ENCODE data around the gene GRIP2. TPM values are rescaled to one million over a fixed set of nuclear protein-coding genes. Genes with fewer than 3 reads are reported as not detected.
A peak's percentile ranks its signal among the peaks of the same experiment; 100 is the strongest.

The GRIP2 gene
- total RNA-seq, 2 experiments from 2014 or later: not detected

- H3K79me2 ChIP-seq (ENCODE audit: insufficient read depth, low read depth, low read length): no peaks in the 10 kb centered on the region
- H3K9me3 ChIP-seq (ENCODE audit: low read length): no peaks in the 10 kb centered on the region
- peak; percentile 8 for DNase-seq (ENCODE audit: low spot score)
- TF ChIP-seq EZH2phosphoT487 (IDR thresholded peaks at IDR 0.05; ENCODE audit: borderline replicate concordance, low read depth, low read length): no peak
- TF ChIP-seq, protein P1, sequence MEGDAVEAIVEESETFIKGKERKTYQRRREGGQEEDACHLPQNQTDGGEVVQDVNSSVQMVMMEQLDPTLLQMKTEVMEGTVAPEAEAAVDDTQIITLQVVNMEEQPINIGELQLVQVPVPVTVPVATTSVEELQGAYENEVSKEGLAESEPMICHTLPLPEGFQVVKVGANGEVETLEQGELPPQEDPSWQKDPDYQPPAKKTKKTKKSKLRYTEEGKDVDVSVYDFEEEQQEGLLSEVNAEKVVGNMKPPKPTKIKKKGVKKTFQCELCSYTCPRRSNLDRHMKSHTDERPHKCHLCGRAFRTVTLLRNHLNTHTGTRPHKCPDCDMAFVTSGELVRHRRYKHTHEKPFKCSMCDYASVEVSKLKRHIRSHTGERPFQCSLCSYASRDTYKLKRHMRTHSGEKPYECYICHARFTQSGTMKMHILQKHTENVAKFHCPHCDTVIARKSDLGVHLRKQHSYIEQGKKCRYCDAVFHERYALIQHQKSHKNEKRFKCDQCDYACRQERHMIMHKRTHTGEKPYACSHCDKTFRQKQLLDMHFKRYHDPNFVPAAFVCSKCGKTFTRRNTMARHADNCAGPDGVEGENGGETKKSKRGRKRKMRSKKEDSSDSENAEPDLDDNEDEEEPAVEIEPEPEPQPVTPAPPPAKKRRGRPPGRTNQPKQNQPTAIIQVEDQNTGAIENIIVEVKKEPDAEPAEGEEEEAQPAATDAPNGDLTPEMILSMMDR (conservative IDR thresholded peaks at IDR 0.05; ENCODE audit: low read length): no peak
- intact Hi-C loops (cut with micrococcal nuclease; ENCODE audit: unreplicated experiment): no loop called here
- no peak overlapping the region for H3K4me2 ChIP-seq (ENCODE audit: low read length)
- H3K4me1 ChIP-seq (ENCODE audit: insufficient read depth, low read length, poor library complexity, severe bottlenecking): peaks cover 17% of the 10 kb centered on the region
- no peaks in the 10 kb centered on the region for H4K20me1 ChIP-seq (ENCODE audit: insufficient read depth, low read length)
- ChIA-PET POLR2A (no interaction called here), CTCF (ENCODE audit: unreplicated experiment) (interaction anchor here (0.8 to 1.2 kb wide), 2 partner anchors 11 to 33 kb away, joined by 3 read pairs; no protein-coding TSS in a partner anchor)
- H3K9me2 ChIP-seq (ENCODE audit: insufficient read depth, low read length): no peaks in the 10 kb centered on the region
- no peak overlapping the region for H2AFZ ChIP-seq (ENCODE audit: low read length)
- no peak overlapping the region for H3K4me3 ChIP-seq (ENCODE audit: low read depth, low read length, poor library complexity, severe bottlenecking)
- no peak overlapping the region for H3K27ac ChIP-seq (ENCODE audit: low read depth, low read length, poor library complexity, severe bottlenecking)
- no TSS peak for BruUV-seq (replicated peaks)
- no peaks in the 10 kb centered on the region for H3K36me3 ChIP-seq (ENCODE audit: insufficient read depth, low read length)
These were observed 30.7 kb upstream of the GRIP2 start for GRCh38 chr3:14570864-14571263.

DNA sequence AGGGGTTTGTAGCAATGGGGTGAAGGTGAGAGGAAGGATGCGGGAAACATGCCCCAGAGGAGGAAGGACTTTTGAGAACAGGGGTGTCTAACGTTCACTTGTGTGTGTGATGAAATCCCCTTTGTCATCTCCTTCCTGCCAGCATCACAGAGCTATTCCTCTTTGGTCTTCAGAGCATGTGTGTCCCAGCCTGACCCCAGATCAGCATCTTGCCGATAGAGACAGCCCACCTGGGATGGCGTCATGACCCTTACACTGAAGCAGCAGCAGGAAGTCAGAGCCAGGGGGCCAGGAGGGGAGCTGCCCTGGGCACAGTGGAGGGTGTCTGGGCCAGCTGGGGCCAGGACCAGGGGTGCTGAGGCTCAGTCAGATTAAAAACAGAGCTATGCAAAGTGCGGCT lies 29.9 kb upstream of the GRIP2 start:
- intact Hi-C loops (cut with micrococcal nuclease; ENCODE audit: unreplicated experiment): no loop called here
- Histone ChIP-seq H3K27ac (ENCODE audit: low read depth, low read length, poor library complexity, severe bottlenecking) (no peak overlapping the region), H3K4me3 (ENCODE audit: low read depth, low read length, poor library complexity, severe bottlenecking) (no peak overlapping the region), H3K79me2 (ENCODE audit: insufficient read depth, low read depth, low read length) (no peaks in the 10 kb centered on the region), H4K20me1 (ENCODE audit: insufficient read depth, low read length) (no peaks in the 10 kb centered on the region), H3K9me3 (ENCODE audit: low read length) (no peaks in the 10 kb centered on the region), H3K36me3 (ENCODE audit: insufficient read depth, low read length) (no peaks in the 10 kb centered on the region), H3K9me2 (ENCODE audit: insufficient read depth, low read length) (no peaks in the 10 kb centered on the region), H3K4me2 (ENCODE audit: low read length) (peak overlapping the region; percentile 6; the same call in 1 of the 2 replicates), H3K4me1 (ENCODE audit: insufficient read depth, low read length, poor library complexity, severe bottlenecking) (peaks cover 17% of the 10 kb centered on the region), H2AFZ (ENCODE audit: low read length) (peak overlapping the region; percentile 40; the same call in 1 of the 2 replicates)
- DNase-seq (ENCODE audit: low spot score): peak; percentile 42
- POLR2A ChIA-PET: no interaction called here
- CTCF ChIA-PET (ENCODE audit: unreplicated experiment): interaction anchor here (0.8 to 1.2 kb wide), 2 partner anchors 12 to 32 kb away, joined by 3 read pairs; no protein-coding TSS in a partner anchor
- TF ChIP-seq, protein P1 (conservative IDR thresholded peaks at IDR 0.05; ENCODE audit: low read length): no peak
- TF ChIP-seq EZH2phosphoT487 (IDR thresholded peaks at IDR 0.05; ENCODE audit: borderline replicate concordance, low read depth, low read length): no peak
- no TSS peak for BruUV-seq (replicated peaks)

DNA sequence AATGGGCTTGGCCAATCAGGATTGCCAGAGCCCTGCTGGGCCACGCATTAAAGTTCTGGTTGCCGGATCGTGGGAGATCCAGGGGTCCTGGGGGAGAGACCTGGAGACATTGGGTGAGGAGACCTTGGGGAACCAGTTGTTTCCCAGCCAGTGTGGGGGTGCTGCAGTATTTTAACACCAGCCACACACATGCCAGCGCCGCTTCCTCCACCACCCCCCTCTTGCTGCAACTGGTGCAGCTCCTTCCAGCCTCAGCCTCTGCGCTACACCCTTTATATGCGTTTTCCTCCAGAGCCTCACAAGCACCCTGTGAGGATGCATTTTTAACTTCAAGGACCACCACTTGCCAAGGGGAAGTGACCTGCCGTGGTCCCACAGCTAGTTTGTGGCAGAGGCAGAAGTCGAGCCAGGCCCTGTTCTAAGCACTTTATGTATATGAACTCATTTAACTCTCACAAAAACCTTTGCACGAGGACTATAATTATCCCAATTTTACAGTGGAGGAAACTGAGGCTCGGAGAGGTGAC lies 29.4 kb upstream of the GRIP2 start:
- ChIA-PET POLR2A (no interaction called here), CTCF (ENCODE audit: unreplicated experiment) (interaction anchor here (1.2 kb wide), 1 partner anchor 13 kb away, joined by 3 read pairs; no protein-coding TSS in a partner anchor)
- no TSS peak for BruUV-seq (replicated peaks)
- Histone ChIP-seq H3K4me3 (ENCODE audit: low read depth, low read length, poor library complexity, severe bottlenecking) (no peak overlapping the region), H3K79me2 (ENCODE audit: insufficient read depth, low read depth, low read length) (no peaks in the 10 kb centered on the region), H3K27ac (ENCODE audit: low read depth, low read length, poor library complexity, severe bottlenecking) (no peak overlapping the region), H2AFZ (ENCODE audit: low read length) (peak overlapping the region; percentile 40; the same call in 1 of the 2 replicates), H3K9me3 (ENCODE audit: low read length) (no peaks in the 10 kb centered on the region), H3K9me2 (ENCODE audit: insufficient read depth, low read length) (no peaks in the 10 kb centered on the region), H4K20me1 (ENCODE audit: insufficient read depth, low read length) (no peaks in the 10 kb centered on the region), H3K4me1 (ENCODE audit: insufficient read depth, low read length, poor library complexity, severe bottlenecking) (peaks cover 17% of the 10 kb centered on the region), H3K4me2 (ENCODE audit: low read length) (no peak overlapping the region), H3K36me3 (ENCODE audit: insufficient read depth, low read length) (no peaks in the 10 kb centered on the region)
- no peak for TF ChIP-seq EZH2phosphoT487 (IDR thresholded peaks at IDR 0.05; ENCODE audit: borderline replicate concordance, low read depth, low read length)
- TF ChIP-seq, protein P1 (conservative IDR thresholded peaks at IDR 0.05; ENCODE audit: low read length): no peak
- intact Hi-C loops (cut with micrococcal nuclease; ENCODE audit: unreplicated experiment): no loop called here
- no peak for DNase-seq (ENCODE audit: low spot score)

All from OCI-LY7 (cell line).